Left ventricle myocardium inferior (tissue), 1 donor: ENCODE measurements around the gene DRD2. TPM values are rescaled to one million over a fixed set of nuclear protein-coding genes. Genes with fewer than 3 reads are reported as not detected.

Experiments
- DNase-seq: peaks from one replicate; pipeline ENCODE4 v3.0.0-alpha.2; 2020
- H3K27ac ChIP-seq: fragments of 200-600 bp; replicated peaks from 2 replicates; pipeline ENCODE4 v1.8.0; 2021
- H3K27me3 ChIP-seq: fragments of 200-600 bp; 2 replicates; pipeline ENCODE4 v1.8.0; 2021; ENCODE audit warnings: low read depth
- H3K36me3 ChIP-seq: fragments of 200-600 bp; 2 replicates; pipeline ENCODE4 v1.8.0; 2021
- H3K4me1 ChIP-seq: fragments of 200-600 bp; 2 replicates; pipeline ENCODE4 v1.8.0; 2021
- H3K4me3 ChIP-seq: fragments of 200-600 bp; 2 replicates; pipeline ENCODE4 v1.8.0; 2021; ENCODE audit warnings: mild to moderate bottlenecking, moderate library complexity
- H3K9me3 ChIP-seq: fragments of 200-600 bp; replicated peaks from 2 replicates; pipeline ENCODE4 v1.8.0; 2021
- intact Hi-C: fragments of 100-400 bp; cut with micrococcal nuclease; formaldehyde crosslinking; loops from one replicate; pipeline ENCODE4 v1.11.0; 2022
- total RNA-seq: library from RNA; stranded (reverse); fragmentation: NEBNext Ultra II Directional; extraction: Animal tissue kit (Norgen Biotek cat#: 25700); gene quantifications from one replicate; pipeline ENCODE4 v1.2.1, GENCODE V29; 2021
- TF ChIP-seq, protein P1 (sequence below): fragments of 200-600 bp; IDR thresholded peaks from 2 replicates; pipeline ENCODE4 v1.8.0; 2021; ENCODE audit warnings: antibody characterized with exemption, mild to moderate bottlenecking, borderline replicate concordance
- donor health status: DM: no; HTN: yes; CAD: no; lungs with severe emphysema.

The DRD2 gene
- total RNA-seq, 1 donor from 2014 or later, result not detected

DNA sequence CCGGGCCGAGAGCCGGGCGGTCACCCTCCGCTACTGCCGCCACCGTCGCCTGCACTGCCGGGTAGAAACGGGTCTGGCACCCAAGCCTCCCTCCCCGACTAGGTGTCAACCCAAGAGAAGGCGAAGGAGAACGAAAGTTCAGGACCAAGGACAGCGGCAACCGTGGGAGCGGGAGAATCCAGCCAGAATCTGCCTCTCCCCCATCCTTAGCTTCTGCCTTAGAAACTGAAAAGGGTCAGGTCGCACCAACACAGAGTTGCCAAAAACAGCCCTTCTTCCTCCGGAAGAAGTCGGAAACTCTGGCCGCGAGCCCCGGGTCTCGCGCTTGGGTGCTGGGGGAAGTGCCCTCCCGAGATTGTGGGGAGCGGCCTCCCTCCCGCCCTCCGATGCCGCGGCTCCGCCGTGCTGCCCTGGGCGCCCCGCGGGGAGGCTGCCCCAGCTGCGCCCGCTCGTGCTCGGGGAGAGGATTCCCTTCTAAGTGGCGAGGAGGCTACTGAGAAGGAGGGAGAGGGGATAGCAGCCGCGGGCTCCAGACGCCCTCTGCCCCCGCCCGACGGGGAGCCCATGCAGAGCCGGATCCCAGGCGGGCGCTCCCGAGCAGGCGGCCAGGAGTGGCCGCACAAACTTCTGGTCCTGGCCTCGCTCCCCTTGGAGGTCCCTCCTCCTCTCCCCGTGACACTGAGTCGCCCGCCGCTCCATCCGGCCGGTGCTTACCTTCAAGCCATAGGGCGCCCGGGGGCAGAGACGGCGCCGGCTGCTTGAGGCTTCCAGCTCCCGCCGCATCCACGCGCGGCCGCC lies 637 bp downstream of the DRD2 start:
- no peak overlapping the region for H3K27ac ChIP-seq
- intact Hi-C loops, result no loop called here
- H3K27me3 ChIP-seq, result peaks cover 98% of the 10 kb centered on the region
- H3K4me1 ChIP-seq, result peaks cover 6% of the 10 kb centered on the region
- H3K36me3 ChIP-seq, result no peaks in the 10 kb centered on the region
- no peaks in the 10 kb centered on the region for H3K9me3 ChIP-seq
- H3K4me3 ChIP-seq, result peak overlapping the region; percentile 14
- TF ChIP-seq, protein P1, sequence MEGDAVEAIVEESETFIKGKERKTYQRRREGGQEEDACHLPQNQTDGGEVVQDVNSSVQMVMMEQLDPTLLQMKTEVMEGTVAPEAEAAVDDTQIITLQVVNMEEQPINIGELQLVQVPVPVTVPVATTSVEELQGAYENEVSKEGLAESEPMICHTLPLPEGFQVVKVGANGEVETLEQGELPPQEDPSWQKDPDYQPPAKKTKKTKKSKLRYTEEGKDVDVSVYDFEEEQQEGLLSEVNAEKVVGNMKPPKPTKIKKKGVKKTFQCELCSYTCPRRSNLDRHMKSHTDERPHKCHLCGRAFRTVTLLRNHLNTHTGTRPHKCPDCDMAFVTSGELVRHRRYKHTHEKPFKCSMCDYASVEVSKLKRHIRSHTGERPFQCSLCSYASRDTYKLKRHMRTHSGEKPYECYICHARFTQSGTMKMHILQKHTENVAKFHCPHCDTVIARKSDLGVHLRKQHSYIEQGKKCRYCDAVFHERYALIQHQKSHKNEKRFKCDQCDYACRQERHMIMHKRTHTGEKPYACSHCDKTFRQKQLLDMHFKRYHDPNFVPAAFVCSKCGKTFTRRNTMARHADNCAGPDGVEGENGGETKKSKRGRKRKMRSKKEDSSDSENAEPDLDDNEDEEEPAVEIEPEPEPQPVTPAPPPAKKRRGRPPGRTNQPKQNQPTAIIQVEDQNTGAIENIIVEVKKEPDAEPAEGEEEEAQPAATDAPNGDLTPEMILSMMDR, result no peak
- DNase-seq, result peak; percentile 69

DNA sequence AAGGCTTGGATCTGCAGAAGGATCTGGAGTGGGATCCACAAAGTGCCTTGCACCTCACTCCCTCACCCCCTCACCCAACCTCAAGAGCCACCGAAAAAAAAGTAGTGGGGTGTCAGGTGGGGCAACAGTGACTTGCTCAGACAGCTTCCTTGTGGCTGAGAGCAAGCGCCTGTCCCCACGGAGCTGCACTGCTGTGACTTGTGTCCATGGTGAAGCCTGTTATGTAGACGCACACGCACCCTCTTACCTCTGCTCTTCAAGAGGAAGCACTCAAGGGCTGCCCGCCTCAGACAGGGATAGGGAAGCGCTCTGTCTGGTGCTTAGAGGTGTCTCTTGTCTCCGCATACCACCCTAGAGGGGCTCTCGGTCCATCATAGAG lies 1.2 kb downstream of the DRD2 start:
- TF ChIP-seq, protein P1, result no peak
- intact Hi-C loops, result no loop called here
- DNase-seq, result no peak

DNA sequence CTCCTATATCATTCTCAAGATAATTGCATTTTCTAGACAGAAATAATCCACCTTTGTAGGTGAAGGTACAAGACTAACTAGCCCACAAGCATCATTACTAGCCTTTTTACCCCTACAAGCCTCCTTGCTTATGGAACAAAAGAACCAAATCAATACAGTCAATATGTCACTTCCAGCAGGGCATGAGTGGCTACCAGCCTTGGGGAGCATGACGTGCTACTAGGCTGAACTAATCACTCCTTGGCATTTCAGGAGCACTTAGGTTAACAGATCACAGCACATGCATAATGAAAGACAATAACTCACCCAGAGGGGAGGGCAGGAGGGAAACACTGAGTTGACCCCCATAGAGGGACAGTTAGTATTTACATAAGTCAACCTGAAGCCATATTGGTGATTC lies 2.7 kb downstream of the DRD2 start:
- TF ChIP-seq, protein P1, result no peak
- no peak overlapping the region for H3K27ac ChIP-seq
- peaks cover 6% of the 10 kb centered on the region for H3K4me1 ChIP-seq
- no peaks in the 10 kb centered on the region for H3K36me3 ChIP-seq
- no peak overlapping the region for H3K4me3 ChIP-seq
- DNase-seq, result no peak
- peaks cover 96% of the 10 kb centered on the region for H3K27me3 ChIP-seq
- H3K9me3 ChIP-seq, result no peaks in the 10 kb centered on the region
- intact Hi-C loops, result no loop called here

More for the DNA sequence above, 1.2 kb downstream of the DRD2 start:
- H3K9me3 ChIP-seq, result no peaks in the 10 kb centered on the region
- peaks cover 98% of the 10 kb centered on the region for H3K27me3 ChIP-seq
- peaks cover 6% of the 10 kb centered on the region for H3K4me1 ChIP-seq
- no peaks in the 10 kb centered on the region for H3K36me3 ChIP-seq
- H3K4me3 ChIP-seq, result no peak overlapping the region
- no peak overlapping the region for H3K27ac ChIP-seq

DNA sequence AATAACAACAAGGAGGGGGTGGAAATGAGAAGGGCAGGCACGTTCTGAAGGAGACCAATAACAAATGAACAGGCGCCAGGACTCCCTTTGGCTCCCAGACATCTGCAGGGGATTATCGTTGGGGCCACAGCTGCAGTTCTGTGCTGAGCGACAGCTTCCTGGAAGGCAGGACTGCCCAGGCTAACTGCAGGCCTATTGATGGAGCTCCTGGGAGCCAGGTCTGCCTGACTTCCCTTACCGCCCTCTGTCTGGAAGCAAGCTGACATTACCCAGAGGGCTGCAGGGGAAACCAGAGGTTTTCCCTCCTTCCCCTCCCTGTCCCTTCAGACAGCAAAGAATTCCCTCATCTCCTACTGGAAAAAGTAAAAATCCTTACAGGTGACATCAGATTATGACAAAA lies 5.0 kb downstream of the DRD2 start:
- peaks cover 93% of the 10 kb centered on the region for H3K27me3 ChIP-seq
- intact Hi-C loops, result no loop called here

DNA sequence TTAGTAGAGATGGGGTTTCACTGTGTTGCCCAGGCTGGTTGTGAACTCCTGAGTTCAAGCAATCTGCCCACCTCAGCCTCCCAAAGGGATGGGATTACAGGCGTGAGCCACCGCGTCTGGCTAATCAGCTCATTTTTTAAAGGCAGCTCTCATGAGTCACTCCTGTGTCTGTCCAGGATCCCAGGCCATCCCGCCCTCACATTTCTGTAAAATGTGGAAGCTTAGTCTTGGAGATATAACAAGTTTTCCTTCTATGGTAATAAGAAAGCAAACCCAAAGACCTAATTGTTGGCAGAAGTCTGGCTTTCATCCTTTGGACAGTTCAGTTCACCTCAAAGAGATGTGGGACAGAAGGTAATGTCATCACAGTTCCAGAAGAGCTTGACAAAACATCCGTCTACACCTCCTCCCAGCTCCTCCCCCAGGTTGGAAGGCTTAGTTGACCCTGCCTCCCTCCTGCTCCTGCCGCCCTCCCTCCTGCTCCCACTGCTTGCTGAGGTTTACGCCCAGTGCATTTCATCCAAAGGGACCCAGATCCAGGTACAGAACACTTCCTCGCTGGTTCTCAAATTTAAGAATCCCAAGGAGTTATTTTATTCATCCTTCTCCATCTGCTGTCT lies 6.4 kb downstream of the DRD2 start:
- Histone ChIP-seq H3K36me3 (no peaks in the 10 kb centered on the region), H3K27me3 (peaks cover 95% of the 10 kb centered on the region), H3K27ac (no peak overlapping the region), H3K9me3 (no peaks in the 10 kb centered on the region), H3K4me1 (no peaks in the 10 kb centered on the region), H3K4me3 (no peak overlapping the region)
- TF ChIP-seq, protein P1, result no peak
- no peak for DNase-seq
- intact Hi-C loops, result no loop called here

More for the DNA sequence above, 5.0 kb downstream of the DRD2 start:
- DNase-seq, result no peak
- Histone ChIP-seq H3K4me1 (peaks cover 6% of the 10 kb centered on the region), H3K4me3 (no peak overlapping the region), H3K9me3 (no peaks in the 10 kb centered on the region), H3K27ac (no peak overlapping the region), H3K36me3 (no peaks in the 10 kb centered on the region)
- TF ChIP-seq, protein P1, result no peak
